Body of pancreas (tissue), 4 donors: ENCODE data around the gene HTR3A. TPM values are rescaled to one million over a fixed set of nuclear protein-coding genes. Genes with fewer than 3 reads are reported as not detected.

Experiments
- ATAC-seq: fragments of 150-250 bp; one replicate; pipeline ENCODE4 v1.9.1; 2016
- DNase-seq, 4 donors: peaks; one replicate each; pipeline ENCODE4 v3.0.0-alpha.2; 2019
- H3K27ac ChIP-seq, 4 donors: fragments of 200-600 bp; sonication (generic); 1 replicate in 3 of 4; 2 replicates in 1 of 4; pipeline versions ENCODE4 v1.5.1 to v1.6.1; 2016 to 2019; ENCODE audit warnings: mild to moderate bottlenecking in 1 of 4, mixed read lengths in 1 of 4, moderate library complexity in 1 of 4
- H3K27me3 ChIP-seq, 2 donors: fragments of 200-600 bp; sonication (generic); one replicate each; pipeline ENCODE4 v1.6.0; 2016; ENCODE audit warnings: mild to moderate bottlenecking in 1 of 2
- H3K36me3 ChIP-seq, 2 donors: fragments of 200-600 bp; sonication (generic); replicated peaks in 1 of 2; 2 replicates each; pipeline ENCODE4 v1.5.1; 2016; ENCODE audit warnings: low read depth in 2 of 2; ENCODE audit not compliant: insufficient read depth in 1 of 2
- H3K4me1 ChIP-seq: fragments of 200-600 bp; sonication (generic); one replicate; pipeline ENCODE4 v1.6.0; 2016
- H3K4me3 ChIP-seq, 2 donors: fragments of 200-600 bp; sonication (generic); 1 replicate in 1 of 2; 2 replicates in 1 of 2; pipeline ENCODE4 v1.5.1; 2016 to 2019
- H3K9me3 ChIP-seq, 3 donors: fragments of 200-600 bp; sonication (generic); 1 replicate in 2 of 3; 2 replicates in 1 of 3; pipeline ENCODE4 v1.5.1; 2016
- POLR2A ChIP-seq, 3 donors: fragments of 450-650 bp; IDR thresholded peaks; one replicate each; pipeline ENCODE4 v1.6.1; 2016; ENCODE audit warnings: antibody characterized with exemption in 3 of 3, mild to moderate bottlenecking in 2 of 3
- WGBS, 2 donors: methylation state at CpG; one replicate each; pipeline ENCODE4 v1.1.5; 2017; 5-methylcytosine and 5-hydroxymethylcytosine counted together
- intact Hi-C: fragments of 100-400 bp; cut with DNase I; formaldehyde crosslinking; loops from one replicate; pipeline ENCODE4 v1.15.1; 2023
- total RNA-seq, 2 donors: library from RNA; depleted of rRNA; stranded (reverse); fragments of >200 nt; gene quantifications; one replicate each; pipeline ENCODE4 v1.1.0, GENCODE V29; 2016
- TF ChIP-seq, protein P1 (sequence below), 7 experiments: fragments of 450-650 bp in 4 of 7; fragments of 200-600 bp in 3 of 7; sonication (generic) in 3 of 7; IDR thresholded peaks; one replicate each; pipeline ENCODE4 v1.5.1; 2016 to 2019; ENCODE audit warnings: antibody characterized with exemption in 7 of 7

The HTR3A gene
- total RNA-seq, 2 donors from 2014 or later, result 0.33 to 1.0 TPM

DNA sequence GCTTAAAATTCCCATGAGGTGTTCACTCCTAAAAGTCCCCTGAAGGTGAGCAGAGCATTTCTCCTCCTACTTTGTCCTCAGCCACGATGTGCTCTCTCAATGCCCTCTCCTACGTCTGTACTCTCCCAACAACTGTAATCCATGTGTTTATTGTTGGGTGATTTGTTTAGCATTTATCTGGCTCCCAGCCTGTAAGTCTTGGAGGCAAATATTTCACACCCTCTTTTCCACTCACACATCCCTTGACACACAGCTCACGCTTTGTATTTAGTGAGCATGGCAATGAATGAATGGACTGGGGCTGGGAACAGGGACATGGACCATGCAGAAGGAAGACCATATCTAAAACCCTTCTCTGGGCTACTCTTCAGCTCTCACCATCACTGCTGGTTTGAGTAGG, 22.6 kb downstream of the HTR3A start:
- Histone ChIP-seq H3K36me3 (no peaks in the 10 kb centered on the region), H3K4me1 (no peaks in the 10 kb centered on the region), H3K9me3 (no peaks in the 10 kb centered on the region), H3K4me3 (no peak overlapping the region), H3K27ac (no peak overlapping the region), H3K27me3 (no peaks in the 10 kb centered on the region)
- no peak for DNase-seq
- 33 to 37% methylated on average over 3 of the region's 3 CpGs for WGBS, 2 donors
- TF ChIP-seq, protein P1, sequence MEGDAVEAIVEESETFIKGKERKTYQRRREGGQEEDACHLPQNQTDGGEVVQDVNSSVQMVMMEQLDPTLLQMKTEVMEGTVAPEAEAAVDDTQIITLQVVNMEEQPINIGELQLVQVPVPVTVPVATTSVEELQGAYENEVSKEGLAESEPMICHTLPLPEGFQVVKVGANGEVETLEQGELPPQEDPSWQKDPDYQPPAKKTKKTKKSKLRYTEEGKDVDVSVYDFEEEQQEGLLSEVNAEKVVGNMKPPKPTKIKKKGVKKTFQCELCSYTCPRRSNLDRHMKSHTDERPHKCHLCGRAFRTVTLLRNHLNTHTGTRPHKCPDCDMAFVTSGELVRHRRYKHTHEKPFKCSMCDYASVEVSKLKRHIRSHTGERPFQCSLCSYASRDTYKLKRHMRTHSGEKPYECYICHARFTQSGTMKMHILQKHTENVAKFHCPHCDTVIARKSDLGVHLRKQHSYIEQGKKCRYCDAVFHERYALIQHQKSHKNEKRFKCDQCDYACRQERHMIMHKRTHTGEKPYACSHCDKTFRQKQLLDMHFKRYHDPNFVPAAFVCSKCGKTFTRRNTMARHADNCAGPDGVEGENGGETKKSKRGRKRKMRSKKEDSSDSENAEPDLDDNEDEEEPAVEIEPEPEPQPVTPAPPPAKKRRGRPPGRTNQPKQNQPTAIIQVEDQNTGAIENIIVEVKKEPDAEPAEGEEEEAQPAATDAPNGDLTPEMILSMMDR (IDR thresholded peaks at IDR 0.05), result no peak
- TF ChIP-seq POLR2A (IDR thresholded peaks at IDR 0.05), result no peak
- intact Hi-C loops, result no loop called here
- ATAC-seq, result no peak

DNA sequence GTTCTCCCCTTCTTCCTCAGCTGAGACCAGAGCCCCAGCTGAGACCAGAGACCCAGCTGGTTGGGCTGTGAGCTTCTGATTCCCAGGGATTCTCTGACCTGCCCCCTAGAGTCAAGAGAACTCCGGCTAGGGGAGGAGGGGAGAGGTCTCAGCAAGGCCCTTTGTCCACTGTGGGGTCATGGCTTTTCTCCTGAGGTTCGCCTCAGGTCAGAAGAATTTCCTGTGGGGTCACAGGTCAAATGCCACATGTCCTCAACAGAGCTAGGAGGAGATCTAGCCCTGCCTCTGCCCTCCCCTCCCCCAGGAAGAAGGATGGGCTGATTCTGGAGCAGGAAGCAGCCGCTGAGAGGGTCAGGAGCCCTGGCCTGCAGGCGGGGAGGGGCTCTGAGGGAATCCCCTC, 23.7 kb downstream of the HTR3A start:
- ATAC-seq (no peak), DNase-seq (no peak)
- 35 to 60% methylated on average over 2 to 4 of the region's 4 CpGs for WGBS, 2 donors
- no peak overlapping the region for H3K4me3 ChIP-seq
- no peak overlapping the region for H3K27ac ChIP-seq
- intact Hi-C loops, result no loop called here
- TF ChIP-seq POLR2A (IDR thresholded peaks at IDR 0.05), result no peak
- TF ChIP-seq, protein P1 (IDR thresholded peaks at IDR 0.05), result no peak
- H3K36me3 ChIP-seq, result no peaks in the 10 kb centered on the region
- H3K4me1 ChIP-seq, result no peaks in the 10 kb centered on the region
- no peaks in the 10 kb centered on the region for H3K9me3 ChIP-seq
- no peaks in the 10 kb centered on the region for H3K27me3 ChIP-seq

DNA sequence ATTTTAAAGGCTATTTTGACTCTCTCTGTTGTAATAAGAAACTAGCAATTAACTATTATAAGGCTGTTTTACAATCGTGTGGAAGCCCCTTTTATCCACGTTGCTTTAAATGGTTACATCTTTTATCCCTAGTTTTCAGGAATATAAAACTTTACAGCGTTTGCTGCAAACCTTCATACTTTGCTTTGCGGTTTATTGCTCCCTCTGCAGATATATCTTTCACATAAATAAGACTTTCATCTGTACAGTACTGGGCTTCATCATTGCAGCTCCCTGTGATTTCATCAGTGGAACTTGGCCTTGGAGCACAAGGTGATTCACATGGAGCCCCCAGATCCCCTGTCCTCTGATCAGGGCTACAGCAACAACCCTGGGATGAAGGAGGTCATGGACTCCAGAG, 25.6 kb downstream of the HTR3A start:
- no peak overlapping the region for H3K4me3 ChIP-seq
- WGBS, 2 donors, result 53 to 56% methylated on average over 4 of the region's 4 CpGs
- H3K27ac ChIP-seq, result no peak overlapping the region
- no peaks in the 10 kb centered on the region for H3K4me1 ChIP-seq
- H3K9me3 ChIP-seq, result no peaks in the 10 kb centered on the region
- intact Hi-C loops, result no loop called here
- H3K36me3 ChIP-seq, result no peaks in the 10 kb centered on the region
- ATAC-seq (no peak), DNase-seq (no peak)
- TF ChIP-seq, protein P1 (IDR thresholded peaks at IDR 0.05), result no peak
- TF ChIP-seq POLR2A (IDR thresholded peaks at IDR 0.05), result no peak
- H3K27me3 ChIP-seq, result no peaks in the 10 kb centered on the region

DNA sequence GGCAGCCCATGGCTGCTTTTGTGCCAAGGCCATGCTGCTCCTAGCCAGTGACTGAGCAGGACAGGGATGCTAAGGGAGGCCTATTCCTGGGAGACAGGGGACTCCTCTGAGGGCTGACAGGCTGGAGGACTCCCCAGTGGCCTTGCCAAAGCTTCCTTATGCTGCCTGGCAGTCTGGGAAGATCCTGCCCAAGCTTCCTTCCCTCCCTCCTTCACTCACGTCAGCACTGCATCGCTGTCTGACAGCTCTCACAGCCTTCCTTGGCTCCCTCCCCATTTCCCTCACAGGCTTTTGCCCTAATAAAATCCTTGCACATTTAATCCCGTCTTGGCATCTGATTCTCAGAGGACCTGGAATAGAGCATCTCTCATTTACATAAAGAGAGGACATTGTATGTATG, 26.5 kb downstream of the HTR3A start:
- ATAC-seq, result no peak
- Histone ChIP-seq H3K9me3 (no peaks in the 10 kb centered on the region), H3K36me3 (no peaks in the 10 kb centered on the region), H3K4me3 (no peak overlapping the region), H3K27ac (no peak overlapping the region), H3K4me1 (no peaks in the 10 kb centered on the region), H3K27me3 (no peaks in the 10 kb centered on the region)
- WGBS, 2 donors, result 84 to 86% methylated on average over 3 of the region's 3 CpGs
- no peak for DNase-seq
- TF ChIP-seq POLR2A (IDR thresholded peaks at IDR 0.05), result no peak
- TF ChIP-seq, protein P1 (IDR thresholded peaks at IDR 0.05), result no peak
- intact Hi-C loops, result no loop called here

DNA sequence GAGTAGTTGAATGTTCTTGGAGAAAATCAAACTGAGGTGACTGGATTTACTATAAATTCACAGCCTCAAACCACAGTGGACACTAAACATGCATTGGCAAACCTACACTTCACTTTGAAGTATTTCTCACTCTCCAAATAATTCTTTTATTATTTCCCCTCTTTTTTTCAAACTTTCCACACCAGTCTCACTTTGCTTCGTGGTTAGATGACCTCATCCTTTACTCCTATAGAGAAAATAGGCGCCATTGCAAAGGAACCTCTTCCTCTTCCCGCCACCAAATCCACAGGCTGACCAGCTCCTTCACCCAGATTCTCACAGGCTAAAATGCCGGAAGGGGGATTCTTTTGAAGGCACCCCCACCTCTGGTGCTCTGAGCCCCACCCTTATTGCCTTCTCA, 33.4 kb downstream of the HTR3A start:
- TF ChIP-seq POLR2A (IDR thresholded peaks at IDR 0.05), result no peak
- TF ChIP-seq, protein P1 (IDR thresholded peaks at IDR 0.05), result no peak
- 56 to 64% methylated on average over 4 of the region's 4 CpGs for WGBS, 2 donors

More for the DNA sequence above, 33.4 kb downstream of the HTR3A start:
- Histone ChIP-seq H3K9me3 (no peaks in the 10 kb centered on the region), H3K36me3 (no peaks in the 10 kb centered on the region), H3K27ac (no peak overlapping the region), H3K27me3 (no peaks in the 10 kb centered on the region), H3K4me3 (no peak overlapping the region), H3K4me1 (no peaks in the 10 kb centered on the region)
- no peak for ATAC-seq
- intact Hi-C loops, result no loop called here
- no peak for DNase-seq
